ENCODE results near the gene DYNC2H1. TPM values are rescaled to one million over a fixed set of nuclear protein-coding genes. Genes with fewer than 3 reads are reported as not detected.

The DYNC2H1 gene
- total and polyA plus RNA-seq, 4 donors = 0.77 to 3.3 (median 2.1) TPM

- Histone ChIP-seq H3K27me3 (ENCODE audit: control insufficient read depth in 4 of 4, insufficient read depth in 4 of 4, low read length in 3 of 4) (no peaks in the 10 kb centered on the region), H3K4me3 (ENCODE audit: low read depth in 1 of 3, low read length in 3 of 3) (no peak overlapping the region), H3K36me3 (ENCODE audit: control insufficient read depth in 4 of 4, insufficient read depth in 3 of 4, low read depth in 1 of 4, low read length in 3 of 4) (no peaks in the 10 kb centered on the region), H3K9ac (ENCODE audit: low read depth in 1 of 2, low read length in 2 of 2) (no peak overlapping the region), H3K9me3 (ENCODE audit: control insufficient read depth in 4 of 4, low read length in 3 of 4) (no peaks in the 10 kb centered on the region), H3K27ac (ENCODE audit: low read depth in 1 of 2, low read length in 2 of 2) (no peak overlapping the region), H3K4me1 (ENCODE audit: control insufficient read depth in 4 of 4, insufficient read depth in 4 of 4, low read length in 3 of 4) (no peaks in the 10 kb centered on the region)
- WGBS = 86% methylated on average over 1 of the region's 1 CpG
- no peak for TF ChIP-seq FOXA1 (IDR thresholded peaks at IDR 0.05)
- TF ChIP-seq HNF4G (IDR thresholded peaks at IDR 0.05) = no peak
- no peak for TF ChIP-seq FOXA2 (IDR thresholded peaks at IDR 0.05)
- TF ChIP-seq, protein P1, sequence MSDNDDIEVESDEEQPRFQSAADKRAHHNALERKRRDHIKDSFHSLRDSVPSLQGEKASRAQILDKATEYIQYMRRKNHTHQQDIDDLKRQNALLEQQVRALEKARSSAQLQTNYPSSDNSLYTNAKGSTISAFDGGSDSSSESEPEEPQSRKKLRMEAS (IDR thresholded peaks at IDR 0.05) = no peak
- no peak for TF ChIP-seq CTCF (IDR thresholded peaks at IDR 0.05; ENCODE audit: low read depth, low read length, missing input control)
- TF ChIP-seq, protein P2, sequence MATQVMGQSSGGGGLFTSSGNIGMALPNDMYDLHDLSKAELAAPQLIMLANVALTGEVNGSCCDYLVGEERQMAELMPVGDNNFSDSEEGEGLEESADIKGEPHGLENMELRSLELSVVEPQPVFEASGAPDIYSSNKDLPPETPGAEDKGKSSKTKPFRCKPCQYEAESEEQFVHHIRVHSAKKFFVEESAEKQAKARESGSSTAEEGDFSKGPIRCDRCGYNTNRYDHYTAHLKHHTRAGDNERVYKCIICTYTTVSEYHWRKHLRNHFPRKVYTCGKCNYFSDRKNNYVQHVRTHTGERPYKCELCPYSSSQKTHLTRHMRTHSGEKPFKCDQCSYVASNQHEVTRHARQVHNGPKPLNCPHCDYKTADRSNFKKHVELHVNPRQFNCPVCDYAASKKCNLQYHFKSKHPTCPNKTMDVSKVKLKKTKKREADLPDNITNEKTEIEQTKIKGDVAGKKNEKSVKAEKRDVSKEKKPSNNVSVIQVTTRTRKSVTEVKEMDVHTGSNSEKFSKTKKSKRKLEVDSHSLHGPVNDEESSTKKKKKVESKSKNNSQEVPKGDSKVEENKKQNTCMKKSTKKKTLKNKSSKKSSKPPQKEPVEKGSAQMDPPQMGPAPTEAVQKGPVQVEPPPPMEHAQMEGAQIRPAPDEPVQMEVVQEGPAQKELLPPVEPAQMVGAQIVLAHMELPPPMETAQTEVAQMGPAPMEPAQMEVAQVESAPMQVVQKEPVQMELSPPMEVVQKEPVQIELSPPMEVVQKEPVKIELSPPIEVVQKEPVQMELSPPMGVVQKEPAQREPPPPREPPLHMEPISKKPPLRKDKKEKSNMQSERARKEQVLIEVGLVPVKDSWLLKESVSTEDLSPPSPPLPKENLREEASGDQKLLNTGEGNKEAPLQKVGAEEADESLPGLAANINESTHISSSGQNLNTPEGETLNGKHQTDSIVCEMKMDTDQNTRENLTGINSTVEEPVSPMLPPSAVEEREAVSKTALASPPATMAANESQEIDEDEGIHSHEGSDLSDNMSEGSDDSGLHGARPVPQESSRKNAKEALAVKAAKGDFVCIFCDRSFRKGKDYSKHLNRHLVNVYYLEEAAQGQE (IDR thresholded peaks at IDR 0.05) = no peak
- TF ChIP-seq EGR1 (IDR thresholded peaks at IDR 0.05; ENCODE audit: low read depth in 2 of 2) = no peak
- no peak for TF ChIP-seq SP1 (IDR thresholded peaks at IDR 0.05)
- no peak for DNase-seq (ENCODE audit: low spot score)
These were observed 231.7 kb downstream of the DYNC2H1 start for GRCh38 chr11:103340956-103341355.

GRCh38 chr11:103344886-103345285 lies 235.7 kb downstream of the DYNC2H1 start:
- Histone ChIP-seq H3K9me3 (ENCODE audit: control insufficient read depth in 4 of 4, low read length in 3 of 4) (no peaks in the 10 kb centered on the region), H3K36me3 (ENCODE audit: control insufficient read depth in 4 of 4, insufficient read depth in 3 of 4, low read depth in 1 of 4, low read length in 3 of 4) (no peaks in the 10 kb centered on the region), H3K9ac (ENCODE audit: low read depth in 1 of 2, low read length in 2 of 2) (no peak overlapping the region), H3K4me3 (ENCODE audit: low read depth in 1 of 3, low read length in 3 of 3) (no peak overlapping the region), H3K4me1 (ENCODE audit: control insufficient read depth in 4 of 4, insufficient read depth in 4 of 4, low read length in 3 of 4) (no peaks in the 10 kb centered on the region), H3K27ac (ENCODE audit: low read depth in 1 of 2, low read length in 2 of 2) (no peak overlapping the region), H3K27me3 (ENCODE audit: control insufficient read depth in 4 of 4, insufficient read depth in 4 of 4, low read length in 3 of 4) (no peaks in the 10 kb centered on the region)
- TF ChIP-seq TAF1 (conservative IDR thresholded peaks at IDR 0.05) = no peak
- no peak for TF ChIP-seq HNF4G (IDR thresholded peaks at IDR 0.05)
- no peak for TF ChIP-seq FOXA1 (IDR thresholded peaks at IDR 0.05)
- TF ChIP-seq HNF4A (conservative IDR thresholded peaks at IDR 0.05) = no peak
- no peak for TF ChIP-seq JUND (IDR thresholded peaks at IDR 0.05)
- TF ChIP-seq, protein P3, sequence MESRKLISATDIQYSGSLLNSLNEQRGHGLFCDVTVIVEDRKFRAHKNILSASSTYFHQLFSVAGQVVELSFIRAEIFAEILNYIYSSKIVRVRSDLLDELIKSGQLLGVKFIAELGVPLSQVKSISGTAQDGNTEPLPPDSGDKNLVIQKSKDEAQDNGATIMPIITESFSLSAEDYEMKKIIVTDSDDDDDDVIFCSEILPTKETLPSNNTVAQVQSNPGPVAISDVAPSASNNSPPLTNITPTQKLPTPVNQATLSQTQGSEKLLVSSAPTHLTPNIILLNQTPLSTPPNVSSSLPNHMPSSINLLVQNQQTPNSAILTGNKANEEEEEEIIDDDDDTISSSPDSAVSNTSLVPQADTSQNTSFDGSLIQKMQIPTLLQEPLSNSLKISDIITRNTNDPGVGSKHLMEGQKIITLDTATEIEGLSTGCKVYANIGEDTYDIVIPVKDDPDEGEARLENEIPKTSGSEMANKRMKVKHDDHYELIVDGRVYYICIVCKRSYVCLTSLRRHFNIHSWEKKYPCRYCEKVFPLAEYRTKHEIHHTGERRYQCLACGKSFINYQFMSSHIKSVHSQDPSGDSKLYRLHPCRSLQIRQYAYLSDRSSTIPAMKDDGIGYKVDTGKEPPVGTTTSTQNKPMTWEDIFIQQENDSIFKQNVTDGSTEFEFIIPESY (IDR thresholded peaks at IDR 0.05) = no peak
- TF ChIP-seq EGR1 (IDR thresholded peaks at IDR 0.05; ENCODE audit: low read depth in 2 of 2) = no peak
- TF ChIP-seq, protein P1 (IDR thresholded peaks at IDR 0.05) = no peak
- TF ChIP-seq YY1 (IDR thresholded peaks at IDR 0.05) = no peak
- no peak for TF ChIP-seq RAD21 (IDR thresholded peaks at IDR 0.05)
- TF ChIP-seq FOXA2 (IDR thresholded peaks at IDR 0.05) = no peak
- 62% methylated on average over 4 of the region's 4 CpGs for WGBS
- no peak for DNase-seq (ENCODE audit: low spot score)

All from liver (tissue), 9 donors.